ENCODE data around the gene POC5. TPM values are rescaled to one million over a fixed set of nuclear protein-coding genes. Genes with fewer than 3 reads are reported as not detected.
A peak's percentile ranks its signal among the peaks of the same experiment; 100 is the strongest.
"Not testable (repeated sequence)": the region's sequence is repeated elsewhere in the genome, so short reads cannot be mapped to it uniquely, and the experiment has no call there.

Gene POC5
- total RNA-seq, 1 experiment from 2014 or later, result 12.7 TPM

DNA sequence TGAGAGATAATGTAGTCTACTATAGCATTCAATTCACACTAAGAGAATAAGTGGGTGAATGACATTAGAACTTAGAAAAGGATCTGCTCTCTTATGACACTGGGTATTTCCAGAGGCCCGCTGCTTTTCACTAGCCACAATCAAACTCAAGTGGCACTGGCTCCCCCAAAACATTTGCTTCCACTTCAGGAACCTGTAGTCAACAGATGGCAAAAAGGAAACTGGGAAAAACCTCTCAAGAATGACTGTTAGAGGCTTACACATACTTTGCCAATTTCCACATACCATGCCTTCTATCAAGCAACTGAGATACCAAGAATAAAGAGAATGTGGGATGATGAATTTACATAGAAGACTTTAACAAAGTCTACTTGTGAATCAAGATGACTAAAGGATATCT, 11.2 kb downstream of the POC5 start:
- H3K27ac Mint-ChIP-seq (ENCODE audit: unreplicated experiment), result no peak overlapping the region
- CTCF ChIA-PET, result no interaction called here
- TF ChIP-seq, protein P1, sequence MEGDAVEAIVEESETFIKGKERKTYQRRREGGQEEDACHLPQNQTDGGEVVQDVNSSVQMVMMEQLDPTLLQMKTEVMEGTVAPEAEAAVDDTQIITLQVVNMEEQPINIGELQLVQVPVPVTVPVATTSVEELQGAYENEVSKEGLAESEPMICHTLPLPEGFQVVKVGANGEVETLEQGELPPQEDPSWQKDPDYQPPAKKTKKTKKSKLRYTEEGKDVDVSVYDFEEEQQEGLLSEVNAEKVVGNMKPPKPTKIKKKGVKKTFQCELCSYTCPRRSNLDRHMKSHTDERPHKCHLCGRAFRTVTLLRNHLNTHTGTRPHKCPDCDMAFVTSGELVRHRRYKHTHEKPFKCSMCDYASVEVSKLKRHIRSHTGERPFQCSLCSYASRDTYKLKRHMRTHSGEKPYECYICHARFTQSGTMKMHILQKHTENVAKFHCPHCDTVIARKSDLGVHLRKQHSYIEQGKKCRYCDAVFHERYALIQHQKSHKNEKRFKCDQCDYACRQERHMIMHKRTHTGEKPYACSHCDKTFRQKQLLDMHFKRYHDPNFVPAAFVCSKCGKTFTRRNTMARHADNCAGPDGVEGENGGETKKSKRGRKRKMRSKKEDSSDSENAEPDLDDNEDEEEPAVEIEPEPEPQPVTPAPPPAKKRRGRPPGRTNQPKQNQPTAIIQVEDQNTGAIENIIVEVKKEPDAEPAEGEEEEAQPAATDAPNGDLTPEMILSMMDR (IDR thresholded peaks at IDR 0.05; ENCODE audit: insufficient read depth in 1 of 2, low read depth in 1 of 2, low read length in 1 of 2, severe bottlenecking in 1 of 2, unreplicated experiment in 1 of 2), result no peak
- no peak overlapping the region for H3K4me3 Mint-ChIP-seq (ENCODE audit: unreplicated experiment)
- no TSS peak for BruUV-seq (replicated peaks)
- no peaks in the 10 kb centered on the region for H3K9me3 Mint-ChIP-seq (ENCODE audit: unreplicated experiment)
- peaks cover 2% of the 10 kb centered on the region; the same call in 1 of the 2 replicates for H3K36me3 ChIP-seq (ENCODE audit: control insufficient read depth, insufficient read depth, low read length)
- no peaks in the 10 kb centered on the region for H3K4me1 ChIP-seq
- peaks cover 19% of the 10 kb centered on the region for H3K36me3 Mint-ChIP-seq (ENCODE audit: insufficient read depth, unreplicated experiment)
- H3K27me3 ChIP-seq (replicated peaks; ENCODE audit: control insufficient read depth, insufficient read depth, low read length), result no peaks in the 10 kb centered on the region
- DNase-seq, result no peak
- no peaks in the 10 kb centered on the region for H3K9me3 ChIP-seq
- intact Hi-C loops (cut with micrococcal nuclease; ENCODE audit: unreplicated experiment), result no loop called here
- POLR2A ChIA-PET, result no interaction called here
- H3K4me1 Mint-ChIP-seq (ENCODE audit: low read depth, unreplicated experiment), result no peaks in the 10 kb centered on the region
- no peak overlapping the region for H3K4me3 ChIP-seq (ENCODE audit: low read depth, low read length)
- no peaks in the 10 kb centered on the region for H3K27me3 Mint-ChIP-seq (ENCODE audit: insufficient read depth, unreplicated experiment)

DNA sequence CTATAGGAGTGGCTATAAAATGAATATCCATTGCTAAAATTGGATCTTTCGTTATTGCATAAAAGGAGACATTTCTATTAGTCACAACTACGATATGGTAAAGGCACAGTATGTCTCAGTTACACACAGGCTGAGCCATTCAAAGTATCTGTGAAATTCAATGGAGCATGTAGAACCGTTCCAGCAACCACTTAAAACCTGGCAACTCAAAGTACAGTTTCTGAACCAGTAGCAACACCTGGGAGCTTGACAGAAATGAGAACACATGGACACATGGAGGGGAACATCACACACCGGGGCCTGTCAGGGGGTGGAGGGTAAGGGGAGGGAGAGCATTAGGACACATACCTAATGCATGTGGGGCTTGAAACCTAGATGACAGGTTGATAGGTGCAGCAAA, 15.4 kb downstream of the POC5 start:
- Mint-ChIP-seq H3K27ac (ENCODE audit: unreplicated experiment) (no peak overlapping the region), H3K4me1 (ENCODE audit: low read depth, unreplicated experiment) (no peaks in the 10 kb centered on the region), H3K36me3 (ENCODE audit: insufficient read depth, unreplicated experiment) (peaks cover 25% of the 10 kb centered on the region), H3K9me3 (ENCODE audit: unreplicated experiment) (no peaks in the 10 kb centered on the region), H3K4me3 (ENCODE audit: unreplicated experiment) (no peak overlapping the region), H3K27me3 (ENCODE audit: insufficient read depth, unreplicated experiment) (no peaks in the 10 kb centered on the region)
- TF ChIP-seq, protein P1 (IDR thresholded peaks at IDR 0.05; ENCODE audit: insufficient read depth in 1 of 2, low read depth in 1 of 2, low read length in 1 of 2, severe bottlenecking in 1 of 2, unreplicated experiment in 1 of 2), result no peak
- no peak for DNase-seq
- CTCF ChIA-PET, result no interaction called here
- no peaks in the 10 kb centered on the region for H3K4me1 ChIP-seq
- POLR2A ChIA-PET, result no interaction called here
- H3K27me3 ChIP-seq (replicated peaks; ENCODE audit: control insufficient read depth, insufficient read depth, low read length), result no peaks in the 10 kb centered on the region
- H3K36me3 ChIP-seq (ENCODE audit: control insufficient read depth, insufficient read depth, low read length), result no peaks in the 10 kb centered on the region
- no peaks in the 10 kb centered on the region for H3K9me3 ChIP-seq
- H3K4me3 ChIP-seq (ENCODE audit: low read depth, low read length), result no peak overlapping the region
- intact Hi-C loops (cut with micrococcal nuclease; ENCODE audit: unreplicated experiment), result no loop called here
- BruUV-seq (replicated peaks), result no TSS peak

DNA sequence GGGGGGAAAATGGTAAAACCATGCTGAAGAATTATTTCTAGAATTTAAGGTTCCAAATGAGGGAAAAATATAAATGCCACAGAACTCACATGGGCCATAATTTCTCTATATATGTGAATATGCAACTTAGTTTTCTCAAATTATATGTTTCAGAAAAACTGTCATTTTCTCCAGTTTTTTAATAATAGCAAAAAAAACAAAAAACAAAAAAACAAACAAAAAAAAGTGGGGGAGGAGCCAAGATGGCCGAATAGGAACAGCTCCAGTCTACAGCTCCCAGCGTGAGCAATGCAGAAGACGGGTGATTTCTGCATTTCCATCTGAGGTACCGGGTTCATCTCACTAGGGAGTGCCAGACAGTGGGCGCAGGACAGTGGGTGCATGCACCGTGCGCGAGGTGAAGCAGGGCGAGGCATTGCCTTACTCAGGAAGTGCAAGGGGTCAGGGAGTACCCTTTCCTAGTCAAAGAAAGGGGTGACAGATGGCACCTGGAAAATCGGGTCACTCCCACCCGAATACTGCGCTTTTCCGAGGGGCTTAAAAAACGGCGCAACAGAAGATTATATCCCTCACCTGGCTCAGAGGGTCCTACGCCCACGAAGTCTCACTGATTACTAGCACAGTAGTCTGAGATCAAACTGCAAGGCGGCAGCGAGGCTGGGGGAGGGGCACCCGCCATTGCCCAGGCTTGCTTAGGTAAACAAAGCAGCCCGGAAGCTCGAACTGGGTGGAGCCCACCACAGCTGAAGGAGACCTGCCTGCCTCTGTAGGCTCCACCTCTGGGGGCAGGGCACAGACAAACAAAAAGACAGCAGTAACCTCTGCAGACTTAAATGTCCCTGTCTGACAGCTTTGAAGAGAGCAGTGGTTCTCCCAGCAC, 21.5 kb downstream of the POC5 start:
- peak overlapping the region; percentile 77 for H3K4me3 Mint-ChIP-seq (ENCODE audit: unreplicated experiment)
- H3K36me3 ChIP-seq (ENCODE audit: control insufficient read depth, insufficient read depth, low read length); H3K4me1 Mint-ChIP-seq (ENCODE audit: low read depth, unreplicated experiment); CTCF ChIA-PET; BruUV-seq (replicated peaks); H3K27me3 Mint-ChIP-seq (ENCODE audit: insufficient read depth, unreplicated experiment); H3K9me3 ChIP-seq; H3K27me3 ChIP-seq (replicated peaks; ENCODE audit: control insufficient read depth, insufficient read depth, low read length); H3K9me3 Mint-ChIP-seq (ENCODE audit: unreplicated experiment); POLR2A ChIA-PET; H3K4me1 ChIP-seq: not testable (repeated sequence)
- H3K27ac Mint-ChIP-seq (ENCODE audit: unreplicated experiment), result peak overlapping the region; percentile 85
- peak; percentile 48 to 65 for DNase-seq
- peaks cover 23% of the 10 kb centered on the region for H3K36me3 Mint-ChIP-seq (ENCODE audit: insufficient read depth, unreplicated experiment)
- intact Hi-C loops (cut with micrococcal nuclease; ENCODE audit: unreplicated experiment), result loop anchor here (1.0 kb wide), 1 partner anchor 22 kb away; the partner anchor contains the start of gene POC5
- peak overlapping the region; percentile 25 for H3K4me3 ChIP-seq (ENCODE audit: low read depth, low read length)

All from Caco-2 (cell line).